ENCODE data around the gene FCAMR.
"Not testable (repeated sequence)": the region's sequence is repeated elsewhere in the genome, so short reads cannot be mapped to it uniquely, and the experiment has no call there.

Gene FCAMR

GRCh38 chr1:206924592-206925105 lies 45.6 kb downstream of the FCAMR start:
- no peak for TF ChIP-seq CTCF (IDR thresholded peaks at IDR 0.05; ENCODE audit: insufficient read depth, low read length, poor library complexity, severe bottlenecking)
- H3K4me3 ChIP-seq (replicated peaks; ENCODE audit: low read depth, low read length), result no peak overlapping the region
- H3K36me3 ChIP-seq (ENCODE audit: control insufficient read depth, insufficient read depth, low read length), result no peaks in the 10 kb centered on the region
- DNase-seq (ENCODE audit: extremely low read depth, insufficient read length), result peak; percentile 81
- H3K27me3 ChIP-seq (replicated peaks; ENCODE audit: control insufficient read depth, insufficient read depth, low read length), result no peaks in the 10 kb centered on the region

- H3K4me3 ChIP-seq (replicated peaks; ENCODE audit: low read depth, low read length), result peak overlapping the region; percentile 81
- not testable (repeated sequence) for DNase-seq (ENCODE audit: extremely low read depth, insufficient read length); H3K36me3 ChIP-seq (ENCODE audit: control insufficient read depth, insufficient read depth, low read length); H3K27me3 ChIP-seq (replicated peaks; ENCODE audit: control insufficient read depth, insufficient read depth, low read length)
Observed at GRCh38 chr1:206923961-206924557, 46.2 kb downstream of the FCAMR start.

GRCh38 chr1:206923009-206923960 lies 47.0 kb downstream of the FCAMR start:
- DNase-seq (ENCODE audit: extremely low read depth, insufficient read length), result peak; percentile 85
- no peak for TF ChIP-seq CTCF (IDR thresholded peaks at IDR 0.05; ENCODE audit: insufficient read depth, low read length, poor library complexity, severe bottlenecking)
- H3K4me3 ChIP-seq (replicated peaks; ENCODE audit: low read depth, low read length), result peak overlapping the region; percentile 81
- no peaks in the 10 kb centered on the region for H3K36me3 ChIP-seq (ENCODE audit: control insufficient read depth, insufficient read depth, low read length)
- no peaks in the 10 kb centered on the region for H3K27me3 ChIP-seq (replicated peaks; ENCODE audit: control insufficient read depth, insufficient read depth, low read length)

GRCh38 chr1:206922524-206922923 lies 47.7 kb downstream of the FCAMR start:
- no peak for DNase-seq (ENCODE audit: extremely low read depth, insufficient read length)
- peaks cover 2% of the 10 kb centered on the region; the same call in 1 of the 2 replicates for H3K36me3 ChIP-seq (ENCODE audit: control insufficient read depth, insufficient read depth, low read length)
- peak overlapping the region; percentile 81 for H3K4me3 ChIP-seq (replicated peaks; ENCODE audit: low read depth, low read length)
- TF ChIP-seq CTCF (IDR thresholded peaks at IDR 0.05; ENCODE audit: insufficient read depth, low read length, poor library complexity, severe bottlenecking), result no peak
- H3K27me3 ChIP-seq (replicated peaks; ENCODE audit: control insufficient read depth, insufficient read depth, low read length), result no peaks in the 10 kb centered on the region

GRCh38 chr1:206921772-206922265 lies 48.4 kb downstream of the FCAMR start, which contains the start of gene FCMR:
Gene FCMR, minus strand, starts transcription at chr1:206921941. Its CDS starts 87 bp downstream, at chr1:206921854.
- no peak for TF ChIP-seq CTCF (IDR thresholded peaks at IDR 0.05; ENCODE audit: insufficient read depth, low read length, poor library complexity, severe bottlenecking)
- peak; percentile 67 for DNase-seq (ENCODE audit: extremely low read depth, insufficient read length)
- Histone ChIP-seq H3K4me3 (replicated peaks; ENCODE audit: low read depth, low read length) (peak within 1 kb of the TSS; percentile 81), H3K36me3 (ENCODE audit: control insufficient read depth, insufficient read depth, low read length) (peaks cover 2% of the 10 kb centered on the region; the same call in 1 of the 2 replicates), H3K27me3 (replicated peaks; ENCODE audit: control insufficient read depth, insufficient read depth, low read length) (no peaks in the 10 kb centered on the region)

- DNase-seq (ENCODE audit: extremely low read depth, insufficient read length), result no peak
- no peak for TF ChIP-seq CTCF (IDR thresholded peaks at IDR 0.05; ENCODE audit: insufficient read depth, low read length, poor library complexity, severe bottlenecking)
- peaks cover 13% of the 10 kb centered on the region for H3K36me3 ChIP-seq (ENCODE audit: control insufficient read depth, insufficient read depth, low read length)
- H3K27me3 ChIP-seq (replicated peaks; ENCODE audit: control insufficient read depth, insufficient read depth, low read length), result no peaks in the 10 kb centered on the region
- H3K4me3 ChIP-seq (replicated peaks; ENCODE audit: low read depth, low read length), result peak overlapping the region; percentile 81
Observed at GRCh38 chr1:206918076-206918475, 52.2 kb downstream of the FCAMR start.

Data from GM06990 (cell line).